ENCODE results near the gene SEC31B.

- TF ChIP-seq CTCF (conservative IDR thresholded peaks at IDR 0.05; ENCODE audit: low read depth in 2 of 2) = no peak
- no peak for TF ChIP-seq POLR2AphosphoS5 (IDR thresholded peaks at IDR 0.05; ENCODE audit: low read depth)
These were observed 15.1 kb upstream of the SEC31B start for GRCh38 chr10:100534726-100535125.
